Stimulated activated CD4-positive, alpha-beta T cell treated with anti-CD3 and anti-CD28 coated beads, Interleukin-12 subunit alpha, Interleukin-12 subunit beta, amount 100 ng/mL, for 4 hours (primary cell): Measurements from ENCODE around the gene TKT.

Experiments
- DNase-seq: peaks from one replicate; pipeline ENCODE4 v3.0.0-alpha.2; 2020

Gene TKT

DNA sequence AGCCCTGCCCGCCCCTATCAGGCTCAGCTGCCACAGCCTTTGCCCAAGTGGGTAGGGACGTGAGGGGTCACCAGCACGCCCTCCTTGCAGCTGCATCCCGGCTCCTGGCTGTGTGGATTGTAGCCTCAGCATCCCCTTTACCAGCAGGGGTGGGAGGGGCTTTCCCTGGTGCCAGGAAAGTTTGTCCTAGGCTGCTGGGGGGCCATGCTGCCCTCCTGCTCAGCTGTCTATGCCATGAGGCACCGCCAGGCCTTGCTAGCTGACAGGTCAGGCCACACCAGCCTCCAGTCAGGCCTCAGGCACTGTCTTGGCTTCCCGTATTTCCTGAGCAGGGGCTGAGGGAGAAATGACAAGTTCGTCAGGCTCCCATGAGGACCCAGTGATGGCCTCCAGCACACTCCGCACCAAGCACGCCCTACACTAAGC is 32.3 kb downstream of the TKT start:
- DNase-seq: no peak

DNA sequence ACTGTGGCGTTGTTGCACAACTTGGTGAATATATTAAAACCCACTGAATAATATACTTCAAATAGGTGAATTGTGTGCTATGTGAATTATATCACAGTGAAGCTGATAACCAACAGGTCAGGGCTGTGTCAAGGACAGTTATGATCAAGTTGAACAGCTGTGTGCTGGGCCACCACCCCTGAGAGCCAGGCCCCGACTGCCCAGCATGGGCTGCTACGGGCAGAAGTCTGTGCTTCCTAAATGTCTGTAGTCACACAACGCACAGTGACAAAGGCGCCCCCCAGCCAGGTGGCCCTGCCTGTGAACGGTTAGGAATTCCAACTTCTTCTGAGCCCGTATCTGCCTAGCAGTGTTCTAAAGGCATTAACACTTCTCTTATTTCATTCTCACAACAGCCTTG is 32.8 kb downstream of the TKT start:
- no peak for DNase-seq

DNA sequence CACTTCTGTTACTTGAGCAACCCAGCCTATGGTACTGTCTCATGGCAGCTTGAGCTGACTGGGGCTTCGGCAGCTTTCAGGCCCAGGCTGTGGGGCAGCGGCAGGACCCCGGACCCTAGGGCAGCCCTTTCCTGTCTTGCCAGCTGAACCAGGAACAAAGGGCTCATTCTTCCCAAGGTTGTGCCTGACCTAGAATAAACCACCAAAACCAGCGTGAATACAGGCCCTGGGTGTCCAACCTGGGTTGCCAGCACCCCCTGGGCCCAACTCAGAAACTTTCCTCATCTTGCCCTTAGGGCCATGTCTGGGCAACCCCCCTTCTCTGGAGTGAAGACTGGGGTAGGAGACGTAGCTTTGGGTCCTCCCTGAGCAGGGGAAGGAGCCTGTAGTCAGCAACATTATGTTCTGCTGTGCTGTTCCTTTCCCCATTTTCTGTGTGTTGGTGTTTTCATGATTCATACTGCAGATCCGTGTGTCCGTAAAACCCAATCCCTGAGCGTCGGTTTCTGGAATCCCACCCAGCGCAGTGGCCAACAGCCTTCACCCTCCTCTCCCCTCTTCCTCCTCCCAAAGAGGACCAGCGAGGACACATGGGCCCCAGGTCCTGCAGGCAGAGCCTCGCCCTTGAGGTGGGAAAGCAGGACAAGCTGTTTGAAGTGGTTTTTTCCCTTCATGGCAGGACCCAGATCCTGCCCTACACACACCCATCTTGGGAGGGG is 33.5 kb downstream of the TKT start:
- DNase-seq: no peak

DNA sequence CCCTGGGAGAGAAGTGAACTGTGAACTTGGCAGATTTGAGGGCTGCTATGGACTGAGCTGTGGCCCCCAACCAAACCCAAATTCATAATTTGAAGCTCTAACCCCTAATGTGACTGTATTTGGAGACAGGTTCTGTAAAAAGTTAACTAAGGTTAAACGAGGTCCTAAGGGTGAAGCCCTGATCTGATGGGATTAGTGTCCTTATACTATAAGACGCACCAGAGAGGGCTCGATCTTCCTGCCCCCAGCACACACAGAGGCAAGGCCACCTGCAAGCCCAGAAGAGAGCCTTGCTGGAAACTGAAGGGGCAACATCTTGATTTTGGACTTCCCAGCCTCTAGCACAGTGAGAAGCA is 34.0 kb downstream of the TKT start:
- no peak for DNase-seq

DNA sequence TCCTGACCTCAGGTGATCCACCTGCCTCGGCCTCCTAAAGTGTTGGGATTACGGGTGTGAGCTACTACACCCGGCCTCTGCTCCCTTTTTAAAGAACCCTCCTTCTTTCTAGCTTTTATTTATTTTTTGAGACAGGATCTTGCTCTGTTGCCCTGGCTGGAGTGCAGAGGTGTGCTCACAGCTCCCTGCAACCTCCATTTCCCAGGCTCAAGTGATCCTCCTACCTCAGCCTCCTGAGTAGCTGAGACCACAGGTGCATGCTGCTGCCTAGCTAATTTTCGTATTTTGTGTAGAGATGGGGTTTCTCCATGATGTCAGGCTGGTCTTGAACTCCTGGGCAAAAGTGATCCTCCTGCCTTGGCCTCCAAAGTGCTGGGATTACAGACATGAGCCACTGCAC is 34.5 kb downstream of the TKT start:
- no peak for DNase-seq

DNA sequence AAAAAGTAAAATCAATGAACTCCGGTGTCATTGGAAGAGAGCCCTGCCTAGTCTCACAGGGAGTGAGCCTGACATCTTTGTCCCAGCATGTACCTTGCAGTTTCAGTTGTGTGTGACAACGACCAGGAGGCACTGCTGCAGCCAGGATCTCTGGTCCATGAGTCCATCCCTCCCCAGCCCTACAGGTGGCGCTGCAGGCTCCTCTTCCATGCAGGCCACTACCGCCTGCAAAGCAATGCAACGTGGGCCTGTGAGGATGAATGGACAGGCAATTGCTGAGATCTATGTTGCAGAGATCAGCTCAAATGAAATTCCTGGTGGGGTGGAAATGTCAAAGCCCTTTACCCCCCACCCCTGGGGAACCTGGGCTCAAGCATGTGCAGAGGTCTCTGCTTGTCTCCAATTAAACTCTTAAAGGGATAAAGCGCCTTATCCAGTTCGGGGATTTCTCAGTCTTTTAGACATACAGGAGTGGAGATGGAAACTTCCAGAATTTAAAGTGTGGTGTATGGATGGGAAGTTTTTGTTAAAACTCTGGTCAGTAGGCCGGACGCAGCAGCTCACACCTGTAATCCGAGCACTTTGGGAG is 35.8 kb downstream of the TKT start:
- peak; percentile 71 for DNase-seq

DNA sequence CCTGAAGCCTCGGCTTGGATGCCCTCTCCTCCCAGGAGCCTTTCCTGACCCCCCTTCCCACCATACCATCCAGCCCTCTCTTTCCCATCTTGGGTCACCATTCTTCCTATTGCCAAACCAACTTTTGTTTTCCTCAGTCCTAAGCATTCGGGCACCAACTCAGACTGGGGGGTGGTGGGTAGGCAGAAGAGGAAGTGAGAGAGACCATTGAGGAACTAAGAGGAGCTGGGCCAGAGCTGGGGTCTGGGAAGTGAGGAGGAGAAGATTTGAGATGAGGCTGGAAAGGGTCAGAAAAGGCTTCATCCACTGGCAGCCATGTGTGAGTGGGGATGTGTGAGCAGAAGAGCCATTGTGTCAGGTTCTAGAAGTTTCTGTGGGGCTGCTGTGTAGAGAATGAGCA is 37.7 kb downstream of the TKT start:
- DNase-seq: no peak

DNA sequence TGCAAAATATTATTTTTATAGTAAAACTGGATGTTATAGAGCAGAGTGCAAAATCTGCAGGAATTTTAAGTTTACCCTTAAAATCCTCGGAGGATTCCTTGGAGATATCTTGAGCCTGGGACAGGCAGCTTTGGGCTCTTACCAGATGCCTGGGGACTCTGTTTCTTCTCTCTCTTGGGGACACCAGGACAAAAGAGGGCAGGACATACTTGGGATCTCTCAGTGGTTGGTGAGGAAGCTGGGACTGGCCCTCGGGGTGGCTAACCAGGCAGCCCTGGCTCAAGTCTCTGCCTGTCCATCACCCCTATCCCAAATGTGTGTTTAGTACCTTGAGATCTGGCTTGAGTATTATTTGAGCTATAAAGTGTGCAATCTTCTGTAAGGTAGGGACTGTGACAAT is 38.6 kb downstream of the TKT start:
- DNase-seq: no peak

DNA sequence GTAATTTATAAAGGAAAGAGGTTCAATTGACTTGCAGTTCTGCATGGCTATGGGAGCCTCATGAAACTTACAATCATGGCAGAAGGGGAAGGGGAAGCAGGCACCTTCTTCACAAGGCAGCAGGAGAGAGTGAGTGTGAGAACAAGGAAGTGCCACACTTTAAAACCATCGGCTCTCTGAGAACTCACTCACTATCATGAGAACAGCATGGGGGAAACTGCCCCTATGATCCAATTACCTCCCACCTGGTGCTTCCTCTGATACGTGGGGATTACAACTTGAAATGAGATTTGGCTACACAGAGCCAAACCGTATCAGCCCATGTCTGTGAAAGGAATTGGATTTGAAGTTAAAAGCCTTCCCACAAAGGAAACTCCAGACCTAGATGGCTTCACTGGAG is 39.1 kb downstream of the TKT start:
- no peak for DNase-seq

DNA sequence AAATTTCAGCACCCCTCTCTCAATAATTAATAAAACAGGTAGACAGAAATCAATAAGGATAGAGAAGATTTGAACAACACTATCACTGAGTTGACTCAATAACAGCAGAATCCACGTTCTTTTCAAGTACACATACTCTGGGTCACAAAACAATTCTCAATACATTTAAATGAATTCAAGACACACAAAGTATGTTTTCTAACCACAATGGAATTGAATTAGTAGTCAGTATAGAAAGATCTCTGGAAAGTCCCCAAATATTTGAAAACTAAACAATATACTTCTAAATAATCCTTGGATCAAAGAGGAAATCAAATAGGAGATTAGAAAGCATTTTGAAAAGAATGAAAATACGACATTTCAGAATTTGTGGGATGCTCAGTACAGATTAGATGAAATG is 40.0 kb downstream of the TKT start:
- DNase-seq: no peak

DNA sequence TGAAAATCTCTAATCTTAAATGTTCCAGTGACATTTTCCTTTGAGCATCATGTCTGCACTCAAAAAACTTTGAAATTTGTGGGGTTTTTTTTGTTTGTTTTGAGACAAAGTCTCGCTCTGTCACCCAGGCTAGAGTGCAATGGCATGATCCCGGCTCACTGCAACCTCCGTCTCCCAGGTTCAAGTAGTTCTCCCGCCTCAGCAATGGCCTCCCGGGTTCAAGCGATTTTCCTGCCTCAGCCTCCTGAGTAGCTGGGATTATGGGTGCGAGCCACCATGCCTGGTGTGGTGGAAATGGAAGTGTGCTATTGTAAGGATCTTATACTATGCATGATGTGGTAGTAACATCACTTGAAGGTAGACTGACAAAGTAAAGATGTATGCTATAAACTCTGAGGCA is 42.5 kb downstream of the TKT start:
- DNase-seq: no peak

DNA sequence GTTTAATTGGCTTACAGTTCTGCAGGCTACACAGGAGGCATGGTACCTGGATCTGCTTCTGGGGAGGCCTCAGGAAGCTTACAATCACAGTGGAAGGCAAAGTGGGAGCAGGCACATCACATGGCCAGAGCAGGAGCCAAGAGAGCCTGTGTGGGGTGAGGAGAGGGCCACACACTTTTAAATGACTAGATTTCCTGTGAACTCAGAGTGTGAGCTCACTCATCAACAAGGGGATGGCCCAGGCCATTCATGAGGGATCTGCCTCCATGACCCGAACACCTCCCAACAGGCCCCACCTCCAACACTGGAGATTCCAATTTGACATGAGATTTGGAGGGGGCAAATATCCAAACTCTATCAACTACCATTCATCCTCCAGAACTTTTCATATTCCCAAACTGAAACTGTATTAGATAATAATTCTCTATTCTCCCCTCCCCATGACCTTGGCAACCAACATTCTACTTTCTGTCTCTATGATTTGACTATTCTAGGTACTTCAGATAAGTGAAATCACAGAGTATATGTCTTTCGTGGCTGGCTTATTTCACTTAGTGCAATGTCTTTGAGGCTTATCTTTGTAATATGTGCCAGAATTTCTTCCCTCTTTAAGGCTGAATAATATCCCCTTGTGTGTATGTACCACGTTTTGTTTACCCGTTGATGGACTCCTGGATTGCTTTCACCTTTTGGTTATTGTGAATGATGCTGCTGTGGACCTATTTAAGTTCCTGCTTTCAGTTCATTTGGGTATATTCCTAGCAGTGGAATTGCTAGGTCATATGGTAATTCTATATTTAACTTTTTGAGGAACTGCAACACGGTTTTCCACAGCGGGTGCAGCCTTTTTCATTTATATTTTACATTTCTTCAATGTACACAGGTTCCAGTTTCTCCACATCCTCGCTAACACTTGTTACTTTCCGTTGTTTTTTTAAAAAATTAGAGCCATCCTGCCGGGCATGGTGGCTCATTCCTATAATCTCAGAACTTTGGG is 43.8 kb downstream of the TKT start:
- no peak for DNase-seq

DNA sequence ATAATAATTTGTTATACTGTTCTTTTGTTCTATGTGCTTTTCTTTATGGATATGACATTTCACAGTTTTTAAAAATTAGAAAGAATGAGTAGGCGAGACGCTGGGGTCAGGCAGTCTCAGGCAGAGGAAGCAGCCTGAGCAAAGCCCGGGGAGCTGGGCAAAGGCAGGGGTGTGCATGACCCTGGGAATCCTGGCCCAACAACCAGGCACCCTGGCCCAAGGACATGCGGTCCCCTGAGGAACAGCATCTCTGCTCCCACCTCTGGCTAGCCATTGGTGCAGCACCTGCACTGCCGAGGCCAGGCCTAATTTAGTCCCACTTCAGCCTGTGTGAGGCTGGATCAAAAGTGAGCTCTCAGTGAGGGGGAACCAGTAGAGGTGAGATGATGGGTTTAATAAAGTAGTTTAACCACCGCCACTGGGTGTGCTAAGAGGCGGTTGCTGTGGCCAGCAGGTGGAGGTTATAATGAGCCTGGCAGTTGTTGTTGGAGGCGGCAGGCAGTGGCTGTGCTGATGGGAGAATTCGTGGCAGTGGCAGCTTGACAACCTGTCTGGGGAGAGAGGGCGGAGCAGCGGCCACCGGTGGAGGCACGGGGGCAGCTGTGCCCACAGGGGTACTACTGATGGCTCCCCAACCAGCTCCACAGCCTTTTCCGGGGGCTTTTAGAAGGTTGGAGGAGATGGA is 53.3 kb downstream of the TKT start:
- no peak for DNase-seq

DNA sequence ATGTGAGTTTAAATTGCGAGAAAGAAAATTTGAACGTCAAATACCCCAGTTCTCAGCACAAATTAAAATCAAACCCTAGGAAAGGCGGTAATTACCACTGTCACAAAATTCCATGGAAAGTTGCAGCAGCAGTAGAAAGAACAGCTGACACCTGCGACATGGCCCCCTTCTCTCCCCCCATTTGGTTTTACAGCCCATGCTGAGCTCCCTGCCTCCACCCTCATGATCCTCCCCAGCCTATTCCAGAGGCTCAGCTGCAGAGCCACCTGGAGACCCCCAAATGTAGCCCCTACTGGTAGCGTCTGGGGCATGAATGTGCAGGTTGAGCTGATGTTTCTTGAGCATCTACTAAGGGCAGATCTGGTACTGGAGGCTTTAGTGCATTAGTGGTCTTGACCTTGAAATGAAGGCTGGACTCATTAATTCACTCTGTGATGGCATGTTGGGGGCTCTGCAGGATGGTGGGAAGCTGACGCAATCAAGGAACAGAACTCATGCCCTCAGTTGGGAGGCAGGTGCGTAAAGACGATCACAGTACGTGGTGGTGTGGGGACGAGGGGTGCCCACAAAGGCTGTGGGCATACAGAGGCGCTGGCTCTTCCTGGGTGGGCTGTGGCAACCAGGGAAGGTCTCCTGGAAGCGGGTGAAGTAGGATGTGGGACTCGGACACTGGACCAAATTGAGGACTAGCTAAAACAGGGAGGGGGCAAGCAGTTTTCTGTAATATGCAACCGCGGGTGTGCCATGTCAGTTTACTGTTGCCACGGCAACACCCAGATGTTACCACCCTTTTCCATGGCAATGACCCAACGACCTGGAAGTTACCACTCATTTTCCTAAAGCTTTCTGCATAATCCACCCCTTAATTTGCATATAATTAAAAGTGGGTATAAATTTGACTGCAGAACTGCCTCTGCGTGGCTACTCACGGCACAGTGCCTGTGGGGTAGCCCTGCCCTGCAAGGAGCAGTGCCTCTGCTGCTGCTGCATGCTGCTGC is 55.0 kb downstream of the TKT start:
- DNase-seq: no peak

DNA sequence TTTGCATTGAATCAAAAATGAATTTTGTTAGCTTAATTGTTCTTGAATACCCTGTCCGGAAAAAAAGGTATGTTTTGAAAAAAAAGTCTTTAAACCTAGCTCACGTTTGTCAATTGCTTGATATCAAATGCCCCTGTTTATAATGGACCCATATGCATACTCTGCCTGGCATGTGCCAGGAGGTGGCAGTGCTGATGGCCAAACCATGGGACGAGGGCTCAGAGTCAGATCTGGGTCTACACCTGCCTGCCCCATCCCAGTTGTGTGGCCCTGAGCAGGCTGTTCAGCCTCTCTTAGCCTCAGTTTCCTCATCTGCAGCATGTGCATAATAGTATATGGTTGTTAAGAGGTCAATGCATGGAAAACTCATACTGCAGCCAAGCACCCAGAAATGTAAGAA is 56.0 kb downstream of the TKT start:
- DNase-seq: no peak

DNA sequence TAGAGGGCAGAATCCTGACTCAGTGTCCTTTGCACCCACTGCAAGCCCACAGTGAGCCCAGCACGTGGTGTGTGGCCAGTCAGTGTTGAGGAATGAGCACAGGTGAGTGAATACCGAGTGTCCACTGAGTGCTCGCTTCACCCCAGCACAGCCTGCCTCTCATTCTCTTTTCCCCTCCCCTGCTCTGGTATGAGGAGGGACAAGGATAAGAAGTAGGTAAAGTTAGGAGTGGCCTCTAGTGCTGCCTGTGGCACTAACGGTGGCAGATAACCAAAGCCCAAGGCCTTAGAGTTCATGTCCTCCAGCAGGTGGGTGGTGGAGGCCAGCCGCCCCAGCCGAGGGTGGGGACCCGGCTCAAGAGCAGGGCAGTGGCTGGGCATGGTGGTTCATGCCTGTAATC is 56.8 kb downstream of the TKT start:
- no peak for DNase-seq

DNA sequence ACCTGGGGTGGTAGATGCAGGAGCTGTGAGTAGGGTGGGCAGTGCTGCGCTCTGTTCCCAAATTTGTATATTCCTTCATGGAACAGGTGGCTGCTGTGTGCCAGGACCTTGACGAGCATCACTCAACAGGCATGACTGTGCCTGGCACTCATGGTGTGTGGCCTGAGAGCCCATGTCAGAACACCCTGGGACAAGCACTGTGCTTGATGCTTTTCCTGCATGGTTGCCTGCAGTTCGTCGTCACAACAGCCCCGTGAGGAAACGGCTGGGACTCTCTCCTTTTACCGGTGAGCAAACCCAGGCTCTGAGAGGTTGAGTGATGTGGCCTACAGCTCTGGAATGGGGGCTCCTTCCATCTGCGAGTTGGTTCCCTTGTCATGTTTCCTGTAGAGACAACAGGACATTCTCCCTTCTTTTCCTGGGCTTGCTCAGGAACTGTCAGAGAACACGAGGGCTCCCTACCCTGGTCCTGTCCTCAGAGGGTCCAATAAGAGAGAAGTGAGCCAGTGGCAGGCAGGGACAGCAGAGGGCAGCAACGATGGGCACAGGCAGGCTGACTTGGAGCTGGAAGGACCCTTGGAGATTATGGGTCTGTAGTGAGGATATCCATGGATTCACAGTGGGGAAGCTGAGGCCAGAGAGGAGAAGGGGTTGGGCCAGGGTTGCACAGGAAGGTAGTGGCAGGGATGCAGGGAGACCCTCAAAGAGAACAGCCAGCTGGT is 57.4 kb downstream of the TKT start:
- no peak for DNase-seq

DNA sequence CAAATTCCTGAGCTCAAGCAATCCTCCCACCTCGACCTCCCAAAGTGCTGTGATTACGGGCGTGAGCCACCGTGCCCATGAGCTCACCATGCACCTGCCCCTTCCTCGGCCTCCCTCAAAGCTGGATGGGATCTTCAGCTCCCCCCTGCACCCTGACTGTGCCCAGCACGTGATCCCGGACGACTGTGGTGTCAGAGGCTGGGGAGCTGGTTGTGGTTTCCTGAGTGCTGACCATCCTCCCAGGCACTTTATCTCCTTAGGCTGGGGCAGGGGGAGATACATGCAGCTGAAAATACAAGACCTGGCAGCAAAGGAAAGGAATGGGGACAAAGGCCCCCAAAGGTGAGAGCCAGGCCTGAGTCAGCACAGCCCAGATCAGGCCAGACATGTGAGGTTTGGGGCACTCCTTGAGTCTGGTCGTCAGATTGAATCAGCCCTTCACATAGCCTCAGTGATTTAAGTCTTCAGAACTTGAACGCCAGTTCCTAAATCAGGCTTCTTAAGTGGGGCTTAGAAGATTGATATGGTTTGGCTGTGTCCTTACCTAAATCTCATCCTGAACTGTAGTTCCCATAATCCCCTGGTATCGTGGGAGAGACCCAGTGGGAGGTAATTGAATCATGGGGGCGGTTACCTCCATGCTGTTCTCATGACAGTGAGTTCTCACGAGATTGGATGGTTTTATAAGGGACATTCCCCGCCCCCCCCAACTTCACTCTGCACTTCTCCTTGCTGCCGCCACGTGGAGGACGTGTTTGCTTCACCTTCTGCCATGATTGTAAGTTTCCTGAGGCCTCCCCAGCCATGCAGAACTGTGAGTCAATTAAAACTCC is 59.0 kb downstream of the TKT start:
- DNase-seq: peak; percentile 28

DNA sequence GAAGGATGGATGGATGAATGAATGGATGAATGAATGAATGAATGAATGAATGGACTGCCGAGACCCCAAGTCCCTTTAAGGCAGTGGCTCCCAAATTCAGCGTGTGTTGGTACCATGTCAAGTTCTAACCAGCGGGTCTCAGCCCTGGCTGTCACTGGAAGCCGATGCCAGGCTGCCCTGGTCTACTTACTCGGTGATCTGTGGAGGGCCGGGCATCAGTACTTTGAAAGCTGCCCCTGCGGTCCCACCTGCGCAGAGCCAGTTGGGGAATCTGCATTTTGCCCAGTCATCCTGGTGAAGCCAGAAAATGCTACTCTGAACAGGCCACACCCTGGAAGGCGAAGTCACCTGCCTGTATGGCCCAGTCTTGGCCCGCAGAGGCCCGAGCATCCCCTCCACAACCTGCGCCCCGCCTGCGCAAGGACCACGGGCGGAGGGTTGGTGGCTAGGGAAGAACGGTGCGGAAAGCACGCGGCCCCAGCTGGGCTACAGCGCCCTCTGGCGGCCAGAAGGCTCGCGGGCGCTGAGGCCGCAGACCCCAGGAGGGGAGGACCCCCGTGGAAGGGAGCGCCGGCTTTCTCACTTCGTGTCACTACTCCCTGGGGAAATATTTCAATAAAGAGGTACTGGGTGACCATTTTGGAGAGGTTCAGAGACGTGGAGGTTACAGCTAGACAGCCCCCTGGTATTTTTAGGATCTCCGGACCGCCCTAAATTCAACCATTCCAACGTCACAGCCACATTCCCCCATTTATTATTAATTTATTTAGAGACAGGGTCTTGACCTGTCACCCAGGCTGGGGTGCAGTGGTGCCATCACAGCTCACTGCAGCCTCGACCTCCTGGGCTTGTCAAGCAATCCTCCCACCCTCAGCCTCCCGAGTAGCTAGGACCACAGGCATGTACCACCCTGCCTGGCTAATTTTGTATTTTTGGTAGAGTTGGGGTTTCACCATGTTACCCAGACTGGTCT is 59.9 kb downstream of the TKT start:
- DNase-seq: peak; percentile 63
